GM23338 (cell line): ENCODE measurements around the gene SP100. TPM values are rescaled to one million over a fixed set of nuclear protein-coding genes. Genes with fewer than 3 reads are reported as not detected.

Source experiments
- ATAC-seq: fragments of 200-7000 bp; cut with Tn5 transposase; 3 replicates; pipeline ENCODE4 v1.9.1; 2020
- DNase-seq: peaks from one replicate; pipeline ENCODE4 v3.0.0-alpha.2; 2015; ENCODE audit warnings: low spot score
- H2AFZ ChIP-seq: fragments of 200-600 bp; sonication (generic); 2 replicates; pipeline ENCODE4 v1.8.0; 2016; ENCODE audit warnings: antibody characterized with exemption, mild to moderate bottlenecking, moderate library complexity
- H3F3A ChIP-seq: fragments of 200-600 bp; sonication (generic); replicated peaks from 2 replicates; pipeline ENCODE4 v1.8.0; 2017; ENCODE audit warnings: antibody characterized with exemption, mixed run types, low read depth
- H3K27ac ChIP-seq: fragments of 200-600 bp; sonication (generic); 2 replicates; pipeline ENCODE4 v1.6.1; 2016; ENCODE audit warnings: low read depth
- H3K27me3 ChIP-seq: fragments of 200-600 bp; sonication (generic); 2 replicates; pipeline ENCODE4 v1.8.0; 2016; ENCODE audit warnings: mild to moderate bottlenecking, mixed run types, moderate library complexity; ENCODE audit not compliant: insufficient read depth
- H3K36me3 ChIP-seq: fragments of 200-600 bp; sonication (generic); 2 replicates; pipeline ENCODE4 v1.8.0; 2016; ENCODE audit warnings: mild to moderate bottlenecking; ENCODE audit not compliant: insufficient read depth
- H3K4me1 ChIP-seq: fragments of 200-600 bp; sonication (generic); 2 replicates; pipeline ENCODE4 v1.8.0; 2016; ENCODE audit warnings: mild to moderate bottlenecking, moderate library complexity; ENCODE audit not compliant: insufficient read depth
- H3K4me2 ChIP-seq: fragments of 200-600 bp; sonication (generic); 2 replicates; pipeline ENCODE4 v1.7.1; 2017; ENCODE audit warnings: mixed run types
- H3K4me3 ChIP-seq: fragments of 200-600 bp; sonication (generic); 2 replicates; pipeline ENCODE4 v1.6.1; 2016; ENCODE audit warnings: mixed run types
- H3K79me2 ChIP-seq: fragments of 200-600 bp; sonication (generic); replicated peaks from 2 replicates; pipeline ENCODE4 v1.8.0; 2017; ENCODE audit warnings: mild to moderate bottlenecking; ENCODE audit not compliant: insufficient read depth
- H3K9me2 ChIP-seq: fragments of 200-600 bp; sonication (generic); 2 replicates; pipeline ENCODE4 v1.8.0; 2017; ENCODE audit not compliant: insufficient read depth
- H4K20me1 ChIP-seq: fragments of 200-600 bp; sonication (generic); replicated peaks from 2 replicates; pipeline ENCODE4 v1.8.0; 2017; ENCODE audit warnings: mild to moderate bottlenecking; ENCODE audit not compliant: insufficient read depth
- H3K27ac Mint-ChIP-seq: 2 replicates; pipeline ENCODE4 v1.8.0; 2020; ENCODE audit warnings: inconsistent platforms, mild to moderate bottlenecking, moderate library complexity, mixed read lengths
- H3K27me3 Mint-ChIP-seq: 3 replicates; pipeline ENCODE4 v1.8.0; 2022; ENCODE audit warnings: low read depth, mild to moderate bottlenecking, moderate library complexity, mixed read lengths, inconsistent platforms; ENCODE audit not compliant: insufficient read depth, poor library complexity
- H3K36me3 Mint-ChIP-seq: 3 replicates; pipeline ENCODE4 v1.8.0; 2021; ENCODE audit warnings: low read depth, mild to moderate bottlenecking, inconsistent platforms, moderate library complexity, mixed read lengths
- H3K4me1 Mint-ChIP-seq: 3 replicates; pipeline ENCODE4 v1.8.0; 2020; ENCODE audit warnings: mild to moderate bottlenecking, inconsistent platforms, mixed read lengths
- H3K4me3 Mint-ChIP-seq: 3 replicates; pipeline ENCODE4 v1.8.0; 2021; ENCODE audit warnings: moderate library complexity, mild to moderate bottlenecking, inconsistent platforms, mixed read lengths
- H3K9me3 Mint-ChIP-seq: 3 replicates; pipeline ENCODE4 v1.8.0; 2020; ENCODE audit warnings: moderate library complexity, mild to moderate bottlenecking, inconsistent platforms, mixed read lengths
- CREB1 ChIP-seq: fragments of 250-450 bp; sonication (Bioruptor Pico); IDR thresholded peaks from 2 replicates; pipeline ENCODE4 v1.5.0; 2020; ENCODE audit warnings: low read depth, mild to moderate bottlenecking, moderate library complexity
- EZH2 ChIP-seq: fragments of 200-600 bp; sonication (generic); IDR thresholded peaks from one replicate; pipeline ENCODE4 v1.8.0; 2017; ENCODE audit warnings: antibody characterized with exemption, mild to moderate bottlenecking, low read depth; ENCODE audit not compliant: unreplicated experiment
- EZH2phosphoT487 ChIP-seq: fragments of 200-600 bp; sonication (generic); IDR thresholded peaks from one replicate; pipeline ENCODE4 v1.8.1; 2018; ENCODE audit warnings: antibody characterized with exemption; ENCODE audit not compliant: unreplicated experiment
- JUNB ChIP-seq: IDR thresholded peaks from one replicate; pipeline ENCODE4 v1.6.1; 2016; ENCODE audit warnings: antibody characterized with exemption; ENCODE audit not compliant: unreplicated experiment
- NANOG ChIP-seq: IDR thresholded peaks from 2 replicates; pipeline ENCODE4 v1.6.1; 2016; ENCODE audit warnings: antibody characterized with exemption, borderline replicate concordance
- POLR2AphosphoS5 ChIP-seq: IDR thresholded peaks from 2 replicates; pipeline ENCODE4 v1.6.1; 2016; ENCODE audit warnings: antibody characterized with exemption, low read depth
- STAT1 ChIP-seq: IDR thresholded peaks from one replicate; pipeline ENCODE4 v1.6.1; 2016; ENCODE audit warnings: antibody characterized with exemption; ENCODE audit not compliant: unreplicated experiment
- ZNF114 ChIP-seq: fragments of 250-450 bp; sonication (Bioruptor Pico); IDR thresholded peaks from 2 replicates; pipeline ENCODE4 v1.5.0; 2020; ENCODE audit warnings: mild to moderate bottlenecking, moderate library complexity
- ZNF331 ChIP-seq: fragments of 250-450 bp; sonication (Bioruptor Pico); IDR thresholded peaks from 2 replicates; pipeline ENCODE4 v1.5.0; 2020; ENCODE audit warnings: low read depth, mild to moderate bottlenecking, moderate library complexity
- polyA plus RNA-seq: library from polyadenylated mRNA; unstranded; fragments of >200 nt; fragmentation: Nextera tagmentation; extraction: Ambion mirVana; gene quantifications from 2 replicates; pipeline ENCODE4 v1.2.1, GENCODE V29; 2016
- total RNA-seq: library from RNA; depleted of rRNA; stranded (reverse); fragments of >200 nt; shearing (Covaris generic); gene quantifications from 2 replicates; pipeline ENCODE4 v1.2.3, GENCODE V29; 2014
- TF ChIP-seq, protein P1 (sequence below): IDR thresholded peaks from 2 replicates; pipeline ENCODE4 v1.6.1; 2016; ENCODE audit warnings: antibody characterized with exemption
- TF ChIP-seq, protein P2 (sequence below): fragments of 250-450 bp; sonication (Bioruptor Pico); IDR thresholded peaks from 2 replicates; pipeline ENCODE4 v1.5.0; 2020; ENCODE audit warnings: mild to moderate bottlenecking, moderate library complexity
- TF ChIP-seq, protein P3 (sequence below): IDR thresholded peaks from one replicate; pipeline ENCODE4 v1.6.1; 2018; ENCODE audit warnings: antibody characterized with exemption; ENCODE audit not compliant: unreplicated experiment
- TF ChIP-seq, protein P4 (sequence below), 2 experiments: fragments of 200-600 bp in 1 of 2; sonication (generic) in 1 of 2; conservative IDR thresholded peaks; 2 replicates each; pipeline versions ENCODE4 v1.5.1 to v1.6.1; 2016 to 2017; ENCODE audit warnings: antibody characterized with exemption in 2 of 2, low read depth in 2 of 2, mild to moderate bottlenecking in 2 of 2, moderate library complexity in 1 of 2

SP100 gene
- total and polyA plus RNA-seq, 2 experiments from 2014 or later, result 0.44 to 0.73 TPM

DNA sequence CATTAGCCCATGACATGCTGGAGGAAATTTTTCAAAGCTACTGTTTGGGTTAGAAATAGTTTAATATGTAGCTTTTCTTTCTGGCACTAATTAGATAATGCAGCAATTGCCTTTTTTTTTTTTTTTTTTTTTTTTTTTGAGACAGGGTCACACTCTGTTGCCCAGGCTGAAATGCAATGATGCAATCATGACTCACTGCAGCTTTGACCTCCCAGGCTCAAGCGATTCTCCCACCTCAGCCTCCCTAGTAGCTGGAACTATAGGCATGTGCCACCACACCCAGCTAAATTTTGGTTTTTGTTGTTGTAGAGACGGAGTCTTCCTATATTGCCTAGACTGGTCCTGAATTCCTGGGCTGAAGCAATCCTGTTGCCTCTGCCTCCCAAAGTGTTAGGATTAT is 136.2 kb downstream of the SP100 start:
- Histone ChIP-seq H3K4me2 (no peak overlapping the region), H3K4me3 (no peak overlapping the region), H3K4me1 (no peaks in the 10 kb centered on the region), H2AFZ (no peak overlapping the region), H3K79me2 (no peaks in the 10 kb centered on the region), H4K20me1 (no peaks in the 10 kb centered on the region), H3F3A (no peaks in the 10 kb centered on the region), H3K36me3 (no peaks in the 10 kb centered on the region), H3K9me2 (no peaks in the 10 kb centered on the region; the same call in 1 of the 2 replicates), H3K27me3 (no peaks in the 10 kb centered on the region), H3K27ac (no peak overlapping the region)
- Mint-ChIP-seq H3K27me3 (no peaks in the 10 kb centered on the region), H3K9me3 (peaks cover 23% of the 10 kb centered on the region), H3K4me1 (no peaks in the 10 kb centered on the region), H3K4me3 (no peak overlapping the region), H3K36me3 (peaks cover 12% of the 10 kb centered on the region; the same call in 2 of the 3 replicates), H3K27ac (no peak overlapping the region)
- TF ChIP-seq JUNB (no peak), CREB1 (CRISPR knock-in tag) (no peak), STAT1 (no peak), POLR2AphosphoS5 (no peak), EZH2phosphoT487 (no peak), ZNF114 (no peak), NANOG (no peak), ZNF331 (CRISPR knock-in tag) (no peak), EZH2 (no peak)
- TF ChIP-seq, protein P1, sequence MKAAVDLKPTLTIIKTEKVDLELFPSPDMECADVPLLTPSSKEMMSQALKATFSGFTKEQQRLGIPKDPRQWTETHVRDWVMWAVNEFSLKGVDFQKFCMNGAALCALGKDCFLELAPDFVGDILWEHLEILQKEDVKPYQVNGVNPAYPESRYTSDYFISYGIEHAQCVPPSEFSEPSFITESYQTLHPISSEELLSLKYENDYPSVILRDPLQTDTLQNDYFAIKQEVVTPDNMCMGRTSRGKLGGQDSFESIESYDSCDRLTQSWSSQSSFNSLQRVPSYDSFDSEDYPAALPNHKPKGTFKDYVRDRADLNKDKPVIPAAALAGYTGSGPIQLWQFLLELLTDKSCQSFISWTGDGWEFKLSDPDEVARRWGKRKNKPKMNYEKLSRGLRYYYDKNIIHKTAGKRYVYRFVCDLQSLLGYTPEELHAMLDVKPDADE, result no peak
- TF ChIP-seq, protein P2, sequence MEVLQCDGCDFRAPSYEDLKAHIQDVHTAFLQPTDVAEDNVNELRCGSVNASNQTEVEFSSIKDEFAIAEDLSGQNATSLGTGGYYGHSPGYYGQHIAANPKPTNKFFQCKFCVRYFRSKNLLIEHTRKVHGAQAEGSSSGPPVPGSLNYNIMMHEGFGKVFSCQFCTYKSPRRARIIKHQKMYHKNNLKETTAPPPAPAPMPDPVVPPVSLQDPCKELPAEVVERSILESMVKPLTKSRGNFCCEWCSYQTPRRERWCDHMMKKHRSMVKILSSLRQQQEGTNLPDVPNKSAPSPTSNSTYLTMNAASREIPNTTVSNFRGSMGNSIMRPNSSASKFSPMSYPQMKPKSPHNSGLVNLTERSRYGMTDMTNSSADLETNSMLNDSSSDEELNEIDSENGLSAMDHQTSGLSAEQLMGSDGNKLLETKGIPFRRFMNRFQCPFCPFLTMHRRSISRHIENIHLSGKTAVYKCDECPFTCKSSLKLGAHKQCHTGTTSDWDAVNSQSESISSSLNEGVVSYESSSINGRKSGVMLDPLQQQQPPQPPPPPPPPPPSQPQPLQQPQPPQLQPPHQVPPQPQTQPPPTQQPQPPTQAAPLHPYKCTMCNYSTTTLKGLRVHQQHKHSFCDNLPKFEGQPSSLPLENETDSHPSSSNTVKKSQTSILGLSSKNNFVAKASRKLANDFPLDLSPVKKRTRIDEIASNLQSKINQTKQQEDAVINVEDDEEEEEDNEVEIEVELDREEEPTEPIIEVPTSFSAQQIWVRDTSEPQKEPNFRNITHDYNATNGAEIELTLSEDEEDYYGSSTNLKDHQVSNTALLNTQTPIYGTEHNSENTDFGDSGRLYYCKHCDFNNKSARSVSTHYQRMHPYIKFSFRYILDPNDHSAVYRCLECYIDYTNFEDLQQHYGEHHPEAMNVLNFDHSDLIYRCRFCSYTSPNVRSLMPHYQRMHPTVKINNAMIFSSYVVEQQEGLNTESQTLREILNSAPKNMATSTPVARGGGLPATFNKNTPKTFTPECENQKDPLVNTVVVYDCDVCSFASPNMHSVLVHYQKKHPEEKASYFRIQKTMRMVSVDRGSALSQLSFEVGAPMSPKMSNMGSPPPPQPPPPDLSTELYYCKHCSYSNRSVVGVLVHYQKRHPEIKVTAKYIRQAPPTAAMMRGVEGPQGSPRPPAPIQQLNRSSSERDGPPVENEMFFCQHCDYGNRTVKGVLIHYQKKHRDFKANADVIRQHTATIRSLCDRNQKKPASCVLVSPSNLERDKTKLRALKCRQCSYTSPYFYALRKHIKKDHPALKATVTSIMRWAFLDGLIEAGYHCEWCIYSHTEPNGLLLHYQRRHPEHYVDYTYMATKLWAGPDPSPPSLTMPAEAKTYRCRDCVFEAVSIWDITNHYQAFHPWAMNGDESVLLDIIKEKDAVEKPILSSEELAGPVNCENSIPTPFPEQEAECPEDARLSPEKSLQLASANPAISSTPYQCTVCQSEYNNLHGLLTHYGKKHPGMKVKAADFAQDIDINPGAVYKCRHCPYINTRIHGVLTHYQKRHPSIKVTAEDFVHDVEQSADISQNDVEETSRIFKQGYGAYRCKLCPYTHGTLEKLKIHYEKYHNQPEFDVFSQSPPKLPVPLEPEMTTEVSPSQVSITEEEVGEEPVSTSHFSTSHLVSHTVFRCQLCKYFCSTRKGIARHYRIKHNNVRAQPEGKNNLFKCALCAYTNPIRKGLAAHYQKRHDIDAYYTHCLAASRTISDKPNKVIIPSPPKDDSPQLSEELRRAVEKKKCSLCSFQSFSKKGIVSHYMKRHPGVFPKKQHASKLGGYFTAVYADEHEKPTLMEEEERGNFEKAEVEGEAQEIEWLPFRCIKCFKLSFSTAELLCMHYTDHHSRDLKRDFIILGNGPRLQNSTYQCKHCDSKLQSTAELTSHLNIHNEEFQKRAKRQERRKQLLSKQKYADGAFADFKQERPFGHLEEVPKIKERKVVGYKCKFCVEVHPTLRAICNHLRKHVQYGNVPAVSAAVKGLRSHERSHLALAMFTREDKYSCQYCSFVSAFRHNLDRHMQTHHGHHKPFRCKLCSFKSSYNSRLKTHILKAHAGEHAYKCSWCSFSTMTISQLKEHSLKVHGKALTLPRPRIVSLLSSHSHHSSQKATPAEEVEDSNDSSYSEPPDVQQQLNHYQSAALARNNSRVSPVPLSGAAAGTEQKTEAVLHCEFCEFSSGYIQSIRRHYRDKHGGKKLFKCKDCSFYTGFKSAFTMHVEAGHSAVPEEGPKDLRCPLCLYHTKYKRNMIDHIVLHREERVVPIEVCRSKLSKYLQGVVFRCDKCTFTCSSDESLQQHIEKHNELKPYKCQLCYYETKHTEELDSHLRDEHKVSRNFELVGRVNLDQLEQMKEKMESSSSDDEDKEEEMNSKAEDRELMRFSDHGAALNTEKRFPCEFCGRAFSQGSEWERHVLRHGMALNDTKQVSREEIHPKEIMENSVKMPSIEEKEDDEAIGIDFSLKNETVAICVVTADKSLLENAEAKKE (CRISPR knock-in tag), result no peak
- TF ChIP-seq, protein P3, sequence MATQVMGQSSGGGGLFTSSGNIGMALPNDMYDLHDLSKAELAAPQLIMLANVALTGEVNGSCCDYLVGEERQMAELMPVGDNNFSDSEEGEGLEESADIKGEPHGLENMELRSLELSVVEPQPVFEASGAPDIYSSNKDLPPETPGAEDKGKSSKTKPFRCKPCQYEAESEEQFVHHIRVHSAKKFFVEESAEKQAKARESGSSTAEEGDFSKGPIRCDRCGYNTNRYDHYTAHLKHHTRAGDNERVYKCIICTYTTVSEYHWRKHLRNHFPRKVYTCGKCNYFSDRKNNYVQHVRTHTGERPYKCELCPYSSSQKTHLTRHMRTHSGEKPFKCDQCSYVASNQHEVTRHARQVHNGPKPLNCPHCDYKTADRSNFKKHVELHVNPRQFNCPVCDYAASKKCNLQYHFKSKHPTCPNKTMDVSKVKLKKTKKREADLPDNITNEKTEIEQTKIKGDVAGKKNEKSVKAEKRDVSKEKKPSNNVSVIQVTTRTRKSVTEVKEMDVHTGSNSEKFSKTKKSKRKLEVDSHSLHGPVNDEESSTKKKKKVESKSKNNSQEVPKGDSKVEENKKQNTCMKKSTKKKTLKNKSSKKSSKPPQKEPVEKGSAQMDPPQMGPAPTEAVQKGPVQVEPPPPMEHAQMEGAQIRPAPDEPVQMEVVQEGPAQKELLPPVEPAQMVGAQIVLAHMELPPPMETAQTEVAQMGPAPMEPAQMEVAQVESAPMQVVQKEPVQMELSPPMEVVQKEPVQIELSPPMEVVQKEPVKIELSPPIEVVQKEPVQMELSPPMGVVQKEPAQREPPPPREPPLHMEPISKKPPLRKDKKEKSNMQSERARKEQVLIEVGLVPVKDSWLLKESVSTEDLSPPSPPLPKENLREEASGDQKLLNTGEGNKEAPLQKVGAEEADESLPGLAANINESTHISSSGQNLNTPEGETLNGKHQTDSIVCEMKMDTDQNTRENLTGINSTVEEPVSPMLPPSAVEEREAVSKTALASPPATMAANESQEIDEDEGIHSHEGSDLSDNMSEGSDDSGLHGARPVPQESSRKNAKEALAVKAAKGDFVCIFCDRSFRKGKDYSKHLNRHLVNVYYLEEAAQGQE, result no peak
- TF ChIP-seq, protein P4, sequence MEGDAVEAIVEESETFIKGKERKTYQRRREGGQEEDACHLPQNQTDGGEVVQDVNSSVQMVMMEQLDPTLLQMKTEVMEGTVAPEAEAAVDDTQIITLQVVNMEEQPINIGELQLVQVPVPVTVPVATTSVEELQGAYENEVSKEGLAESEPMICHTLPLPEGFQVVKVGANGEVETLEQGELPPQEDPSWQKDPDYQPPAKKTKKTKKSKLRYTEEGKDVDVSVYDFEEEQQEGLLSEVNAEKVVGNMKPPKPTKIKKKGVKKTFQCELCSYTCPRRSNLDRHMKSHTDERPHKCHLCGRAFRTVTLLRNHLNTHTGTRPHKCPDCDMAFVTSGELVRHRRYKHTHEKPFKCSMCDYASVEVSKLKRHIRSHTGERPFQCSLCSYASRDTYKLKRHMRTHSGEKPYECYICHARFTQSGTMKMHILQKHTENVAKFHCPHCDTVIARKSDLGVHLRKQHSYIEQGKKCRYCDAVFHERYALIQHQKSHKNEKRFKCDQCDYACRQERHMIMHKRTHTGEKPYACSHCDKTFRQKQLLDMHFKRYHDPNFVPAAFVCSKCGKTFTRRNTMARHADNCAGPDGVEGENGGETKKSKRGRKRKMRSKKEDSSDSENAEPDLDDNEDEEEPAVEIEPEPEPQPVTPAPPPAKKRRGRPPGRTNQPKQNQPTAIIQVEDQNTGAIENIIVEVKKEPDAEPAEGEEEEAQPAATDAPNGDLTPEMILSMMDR (conservative IDR thresholded peaks at IDR 0.05; ENCODE audit: low read depth in 2 of 2), result no peak
- ATAC-seq (no peak), DNase-seq (no peak)
